ENCODE results near the gene ACTA2.
A peak's percentile ranks its signal among the peaks of the same experiment; 100 is the strongest.

ACTA2 gene

GRCh38 chr10:88952647-88953111, at the start of gene ACTA2:
TSS of gene ACTA2 (minus strand) at chr10:88952773. CDS start at chr10:88948930, 3,843 bp downstream.
- DNase-seq, result peak; percentile 82

DNA sequence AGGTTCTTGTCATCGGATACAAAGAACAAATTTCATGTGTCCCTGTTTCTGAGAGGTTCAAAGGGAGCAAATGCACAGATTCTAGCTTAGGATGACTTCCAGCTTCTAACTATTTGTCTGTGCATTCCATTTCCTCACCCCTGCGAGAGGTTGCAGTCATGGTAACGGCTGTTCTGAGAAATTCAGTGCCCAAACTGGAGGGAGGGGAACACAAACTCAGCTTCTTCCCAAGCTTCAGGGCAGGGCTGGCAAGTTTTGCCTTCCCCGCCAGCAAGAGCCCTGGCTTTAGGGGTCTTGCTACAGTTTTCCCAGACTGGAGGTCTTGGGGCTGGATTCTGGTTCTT, 49.1 kb upstream of the ACTA2 start:
- no peak for DNase-seq

GRCh38 chr10:89001024-89001728, 48.6 kb upstream of the ACTA2 start:
- DNase-seq, result no peak

DNA sequence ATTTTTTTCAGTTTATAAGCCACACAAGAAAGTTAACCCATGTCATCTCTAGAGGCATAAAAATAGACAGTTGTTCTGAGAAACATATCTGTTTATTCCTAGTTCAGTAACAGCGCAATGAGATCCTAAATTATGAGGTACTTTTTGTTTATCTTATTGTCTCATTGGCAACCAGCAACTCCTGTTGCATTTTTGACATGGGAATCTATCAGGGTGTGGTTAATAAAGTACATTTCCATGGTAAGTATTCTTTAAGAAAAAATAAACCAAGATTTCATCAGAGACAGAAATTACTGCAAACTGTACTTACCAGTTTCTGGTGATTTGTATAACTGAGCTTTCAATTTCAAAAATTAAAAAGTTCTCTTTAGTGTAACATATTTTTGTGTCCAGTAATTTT, 47.1 kb upstream of the ACTA2 start:
- DNase-seq, result no peak

DNA sequence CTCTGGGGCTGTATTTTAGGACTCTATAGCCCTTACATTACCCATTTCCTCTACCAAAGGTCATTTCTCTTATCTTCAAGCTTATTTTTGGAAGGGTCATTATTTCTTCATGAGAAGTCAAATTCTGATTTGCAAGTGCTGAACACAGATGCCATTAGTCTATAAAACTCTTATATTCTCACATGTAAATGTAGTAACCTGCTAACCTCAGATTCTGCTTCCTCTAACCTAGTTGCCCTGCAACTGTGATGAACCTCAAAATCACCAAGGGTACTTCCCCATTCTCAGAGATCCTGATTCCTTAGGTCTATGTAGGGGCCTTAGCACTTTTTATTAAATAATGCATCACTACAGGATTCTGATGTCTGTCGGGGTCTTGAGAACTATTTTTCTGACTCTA, 44.4 kb upstream of the ACTA2 start:
- no peak for DNase-seq

DNA sequence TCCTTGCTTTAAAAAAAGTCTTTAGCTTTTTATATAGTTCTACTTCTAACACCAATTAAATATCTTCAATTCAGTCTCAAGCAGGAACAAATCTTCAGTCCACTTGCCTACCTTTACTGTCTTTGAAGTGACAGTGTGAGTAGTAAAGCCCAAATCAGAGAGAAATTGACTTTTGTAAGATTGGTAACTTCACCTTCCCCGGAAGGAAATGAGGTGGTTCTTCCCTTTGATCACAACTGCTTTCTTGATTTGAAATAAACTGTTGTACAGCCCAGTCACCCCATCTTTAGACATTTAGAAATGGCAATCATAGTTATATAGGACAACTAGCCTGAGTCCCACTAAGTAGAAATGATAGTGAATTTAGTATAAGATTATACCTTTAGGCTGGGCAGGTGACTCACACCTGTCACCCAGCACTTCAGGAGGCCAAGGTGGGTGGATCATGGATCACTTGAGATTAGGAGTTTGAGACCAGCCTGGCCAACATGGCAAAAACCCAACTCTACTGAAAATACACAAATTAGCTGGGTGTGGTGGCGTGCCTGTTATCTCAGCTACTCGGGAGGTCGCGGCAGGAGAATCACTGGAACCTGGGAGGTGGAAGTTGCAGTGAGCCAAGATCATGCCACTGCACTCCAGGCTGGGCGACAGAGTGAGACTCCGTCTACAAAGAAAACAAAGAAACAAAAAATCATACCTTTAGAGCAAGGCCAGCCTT, 42.7 kb upstream of the ACTA2 start:
- no peak for DNase-seq

GRCh38 chr10:88994019-88994418, 41.4 kb upstream of the ACTA2 start:
- no peak for DNase-seq

- DNase-seq, result no peak
Observed at GRCh38 chr10:88992921-88993524, 40.5 kb upstream of the ACTA2 start.

GRCh38 chr10:88991899-88992320, 39.3 kb upstream of the ACTA2 start:
- DNase-seq, result no peak

DNA sequence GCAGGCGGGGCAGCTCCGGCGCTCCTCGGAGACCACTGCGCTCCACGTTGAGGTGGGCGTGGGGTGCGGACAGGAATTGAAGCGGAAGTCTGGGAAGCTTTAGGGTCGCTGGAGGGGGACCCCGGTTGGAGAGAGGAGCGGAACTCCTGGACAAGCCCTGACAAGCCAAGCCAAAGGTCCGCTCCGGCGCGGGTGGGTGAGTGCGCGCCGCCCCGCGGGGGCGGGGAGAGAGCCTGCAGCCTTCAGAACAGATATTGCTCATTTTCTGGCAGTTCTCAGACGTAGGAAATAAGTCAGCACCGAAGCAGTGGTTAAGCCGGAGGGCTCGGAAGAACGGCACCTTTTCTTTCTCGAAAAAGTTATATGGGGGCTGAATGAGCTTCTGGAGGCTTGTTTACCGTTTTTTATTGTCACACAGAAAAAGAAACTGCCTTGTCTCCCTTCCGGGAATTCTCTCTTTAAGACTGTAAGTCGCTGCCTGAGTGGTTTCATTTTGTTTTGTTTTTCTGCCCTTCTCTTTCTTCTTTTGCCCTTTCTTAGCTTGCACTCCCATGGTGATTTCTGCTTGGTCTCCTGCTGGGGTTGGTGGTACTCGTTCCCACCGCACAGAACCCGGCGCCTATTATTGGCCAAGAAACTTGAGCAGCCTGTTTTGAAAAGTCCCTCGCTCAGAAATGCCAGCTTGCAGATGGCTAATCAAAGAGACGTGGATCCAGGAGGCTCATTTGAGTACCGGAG, 38.8 kb upstream of the ACTA2 start:
- peak; percentile 85 for DNase-seq

DNA sequence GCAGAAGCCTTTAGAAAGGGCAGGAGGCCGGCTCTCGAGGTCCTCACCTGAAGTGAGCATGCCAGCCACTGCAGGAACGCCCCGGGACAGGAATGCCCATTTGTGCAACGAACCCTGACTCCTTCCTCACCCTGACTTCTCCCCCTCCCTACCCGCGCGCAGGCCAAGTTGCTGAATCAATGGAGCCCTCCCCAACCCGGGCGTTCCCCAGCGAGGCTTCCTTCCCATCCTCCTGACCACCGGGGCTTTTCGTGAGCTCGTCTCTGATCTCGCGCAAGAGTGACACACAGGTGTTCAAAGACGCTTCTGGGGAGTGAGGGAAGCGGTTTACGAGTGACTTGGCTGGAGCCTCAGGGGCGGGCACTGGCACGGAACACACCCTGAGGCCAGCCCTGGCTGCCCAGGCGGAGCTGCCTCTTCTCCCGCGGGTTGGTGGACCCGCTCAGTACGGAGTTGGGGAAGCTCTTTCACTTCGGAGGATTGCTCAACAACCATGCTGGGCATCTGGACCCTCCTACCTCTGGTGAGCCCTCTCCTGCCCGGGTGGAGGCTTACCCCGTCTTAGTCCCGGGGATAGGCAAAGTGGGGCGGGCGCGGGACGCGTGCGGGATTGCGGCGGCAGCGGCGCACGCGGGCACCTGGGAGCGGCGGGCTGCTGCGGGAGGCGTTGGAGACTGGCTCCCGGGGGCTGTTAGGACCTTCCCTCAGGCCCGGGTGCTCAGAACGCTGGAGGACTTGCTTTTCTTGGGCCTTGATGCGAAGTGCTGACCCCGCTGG, 38.0 kb upstream of the ACTA2 start, which contains the start of gene FAS:
Gene FAS, plus strand, starts transcription at position 415 of the 777 bp plus-strand sequence. Its CDS starts 79 bp downstream, at position 494.
- DNase-seq, result peak; percentile 74

- DNase-seq, result peak; percentile 63
Observed at GRCh38 chr10:88989824-88990383, 37.3 kb upstream of the ACTA2 start.

DNA sequence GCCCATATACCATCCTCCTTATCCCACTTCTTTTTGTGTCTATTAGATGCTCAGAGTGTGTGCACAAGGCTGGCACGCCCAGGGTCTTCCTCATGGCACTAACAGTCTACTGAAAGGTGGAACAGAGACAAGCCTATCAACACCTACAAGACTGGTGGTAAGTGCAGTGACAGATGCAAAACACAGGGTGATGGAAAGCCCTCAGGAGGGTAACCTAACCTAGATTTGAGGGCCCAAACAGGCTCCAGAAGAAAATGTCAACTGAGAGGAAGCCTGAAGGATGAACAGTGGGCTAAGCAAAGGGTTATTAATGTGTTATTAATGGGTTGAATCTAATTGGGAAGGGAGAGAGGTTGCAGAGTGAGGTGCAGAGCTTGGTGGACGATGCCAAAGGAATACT, 36.9 kb upstream of the ACTA2 start:
- no peak for DNase-seq

GRCh38 chr10:88987840-88988239, 35.3 kb upstream of the ACTA2 start:
- no peak for DNase-seq

- DNase-seq, result no peak
Observed at GRCh38 chr10:88987243-88987725, 34.7 kb upstream of the ACTA2 start.

GRCh38 chr10:88986549-88987242, 34.1 kb upstream of the ACTA2 start:
- no peak for DNase-seq

DNA sequence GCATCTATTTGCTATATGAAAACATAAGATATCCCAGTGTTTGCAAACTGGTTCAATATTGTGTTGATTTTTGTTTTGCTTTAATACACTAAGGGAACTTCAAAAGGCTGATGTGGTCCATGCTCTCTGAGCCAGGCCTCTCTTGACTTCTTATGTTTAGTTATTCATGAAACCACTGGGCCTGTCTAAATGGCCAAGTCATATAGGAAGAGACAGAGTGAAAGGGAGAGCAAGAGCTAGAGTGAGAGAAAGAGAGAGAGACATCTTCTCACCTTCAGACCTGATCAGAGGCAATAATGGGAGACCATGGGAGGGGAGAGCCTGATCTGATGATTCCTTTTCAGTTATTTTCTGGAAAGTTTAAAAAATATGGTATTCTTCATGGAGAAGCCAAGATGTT, 32.0 kb upstream of the ACTA2 start:
- DNase-seq, result no peak

DNA sequence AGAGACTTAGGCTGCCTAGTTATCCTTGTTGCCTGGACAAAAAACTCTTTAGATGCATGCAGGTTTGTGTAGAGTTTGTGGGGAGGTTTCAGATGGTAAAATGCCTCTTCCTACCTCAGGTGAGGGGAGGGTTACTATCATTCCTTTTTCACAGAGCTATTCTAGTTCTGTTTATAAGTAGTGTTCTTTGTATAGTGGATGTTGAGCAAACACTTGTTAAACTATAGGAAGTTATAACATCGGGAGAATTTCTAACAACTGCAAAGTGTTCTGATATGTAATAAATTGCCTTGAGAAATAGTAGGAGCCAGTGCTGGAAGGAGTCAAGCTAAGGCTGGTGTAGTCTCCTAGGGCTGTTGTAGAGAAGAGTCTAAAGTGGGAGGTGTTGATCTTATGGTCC, 31.4 kb upstream of the ACTA2 start:
- DNase-seq, result no peak

DNA sequence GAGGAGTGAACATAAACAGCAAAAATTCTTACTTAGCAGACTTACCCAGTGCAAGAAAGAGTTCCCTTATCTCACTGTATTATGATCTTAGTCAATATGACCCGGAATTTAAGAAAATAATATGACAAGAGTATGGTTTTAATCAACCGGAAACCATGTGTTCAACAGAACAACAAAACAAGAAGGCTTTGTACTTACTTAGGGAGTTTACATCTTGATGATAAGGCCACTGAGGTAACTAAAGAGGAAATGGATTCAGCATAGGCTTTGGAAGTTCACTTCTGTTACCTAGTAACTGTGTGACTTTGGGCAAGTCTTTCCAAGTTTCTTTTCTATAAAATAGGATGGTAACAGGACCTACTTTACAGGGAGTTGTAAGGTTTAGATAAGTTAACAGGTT, 30.6 kb upstream of the ACTA2 start:
- no peak for DNase-seq

GRCh38 chr10:88982366-88982765, 29.8 kb upstream of the ACTA2 start:
- no peak for DNase-seq

- no peak for DNase-seq
Observed at GRCh38 chr10:88981435-88981834, 28.9 kb upstream of the ACTA2 start.

Data from right hindlimb (tissue), 1 donor.